ENCODE results near the gene NPIPA7.
"Not testable (repeated sequence)": the region's sequence is repeated elsewhere in the genome, so short reads cannot be mapped to it uniquely, and the experiment has no call there.

NPIPA7 gene

DNA sequence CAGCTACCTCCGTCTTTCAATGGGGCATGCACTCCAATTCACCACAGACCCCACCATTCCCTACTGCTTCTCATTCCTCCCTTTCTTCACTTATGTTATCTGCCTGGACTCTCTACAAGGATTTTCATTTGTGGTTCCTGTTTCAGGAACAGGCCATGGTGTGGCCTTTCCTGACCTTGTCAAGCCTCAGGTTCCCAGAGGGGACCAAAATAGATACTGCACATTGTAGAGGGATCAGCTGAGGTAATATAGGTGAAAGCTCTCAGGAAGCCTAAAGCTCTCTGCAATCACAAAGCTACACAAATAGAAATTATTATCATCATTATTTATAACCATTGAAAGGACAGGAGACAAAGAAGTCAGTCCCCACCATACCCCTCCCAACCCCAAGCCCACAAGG lies 41.6 kb downstream of the NPIPA7 start:
- DNase-seq: not testable (repeated sequence)

DNA sequence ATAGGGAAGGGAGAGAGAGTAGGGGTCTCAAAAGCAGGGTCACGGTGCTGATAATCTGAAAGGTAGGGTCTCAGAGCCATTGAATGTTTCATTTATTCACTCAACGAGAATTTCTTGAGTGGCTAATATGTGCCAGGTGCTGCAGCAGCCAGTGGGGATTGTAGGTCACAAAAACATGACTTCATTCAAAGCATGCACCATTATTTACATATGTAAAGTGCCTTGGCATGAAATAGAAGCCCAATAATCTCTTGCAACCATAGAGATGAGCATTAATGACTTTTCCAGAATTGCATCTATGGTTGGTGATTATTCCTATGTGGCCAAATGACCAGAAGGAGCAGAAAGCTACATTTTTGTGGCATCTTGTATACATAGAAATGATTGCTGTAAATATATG lies 46.2 kb downstream of the NPIPA7 start:
- not testable (repeated sequence) for DNase-seq

GRCh38 chr16:16431135-16431534 lies 52.2 kb downstream of the NPIPA7 start:
- DNase-seq: not testable (repeated sequence)

- DNase-seq: not testable (repeated sequence)
Observed at GRCh38 chr16:16434711-16435110, 55.8 kb downstream of the NPIPA7 start.

DNA sequence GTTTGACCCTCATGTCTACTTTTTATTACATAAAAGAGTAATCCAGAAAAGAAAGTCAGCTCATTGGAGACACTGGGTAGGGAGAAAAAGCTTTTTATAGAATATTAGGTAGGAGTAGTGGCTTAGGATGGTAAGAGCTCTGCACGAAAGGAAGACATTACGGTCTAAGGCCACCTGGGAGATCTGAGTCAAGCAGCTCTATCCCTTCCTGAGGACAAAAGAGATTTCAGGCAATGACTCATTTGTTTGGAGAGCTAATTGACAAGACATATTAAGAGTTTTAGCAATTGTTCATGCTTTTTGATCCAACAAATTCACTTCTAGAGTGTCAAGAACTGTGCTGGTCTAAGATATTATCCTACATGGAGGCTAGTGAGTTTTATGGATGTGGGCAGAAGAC lies 62.5 kb downstream of the NPIPA7 start:
- DNase-seq: not testable (repeated sequence)

All from activated effector memory CD4-positive, alpha-beta T cell treated with Interleukin-2 at 50 U/mL for 16 hours (primary cell).